Lower leg skin (tissue), 4 donors: ENCODE measurements around the gene SHISA6. TPM values are rescaled to one million over a fixed set of nuclear protein-coding genes. Genes with fewer than 3 reads are reported as not detected.

Experiments used
- DNase-seq, 2 donors: peaks; one replicate each; pipeline ENCODE4 v3.0.0-alpha.2; 2019; ENCODE audit warnings: low spot score in 2 of 2
- H3K4me3 ChIP-seq: fragments of 200-600 bp; sonication (generic); 2 replicates; pipeline ENCODE4 v1.5.1; 2017; ENCODE audit warnings: mild to moderate bottlenecking, low read depth; ENCODE audit not compliant: poor library complexity, severe bottlenecking
- POLR2A ChIP-seq, 2 donors: fragments of 450-650 bp; IDR thresholded peaks; one replicate each; pipeline ENCODE4 v1.6.1; 2016 to 2017; ENCODE audit warnings: antibody characterized with exemption in 2 of 2, mild to moderate bottlenecking in 1 of 2, moderate library complexity in 1 of 2
- WGBS, 2 donors: methylation state at CpG; one replicate each; pipeline ENCODE4 v1.1.5; 2018; 5-methylcytosine and 5-hydroxymethylcytosine counted together
- intact Hi-C: fragments of 100-400 bp; cut with DNase I; formaldehyde crosslinking; loops from one replicate; pipeline ENCODE4 v1.15.0; 2023; ENCODE audit warnings: low total_unique reads
- total RNA-seq, 4 donors: library from RNA; depleted of rRNA; stranded (reverse); fragments of >200 nt; gene quantifications; one replicate each; pipeline ENCODE4 v1.1.0, GENCODE V29; 2016
- TF ChIP-seq, protein P1 (sequence below), 3 donors: fragments of 450-650 bp; IDR thresholded peaks; one replicate each; pipeline ENCODE4 v1.5.1; 2016; ENCODE audit warnings: antibody characterized with exemption in 3 of 3, mild to moderate bottlenecking in 3 of 3, moderate library complexity in 2 of 3

SHISA6 gene
- total RNA-seq, 4 donors from 2014 or later, result 0.72 to 2.8 (median 1.4) TPM

DNA sequence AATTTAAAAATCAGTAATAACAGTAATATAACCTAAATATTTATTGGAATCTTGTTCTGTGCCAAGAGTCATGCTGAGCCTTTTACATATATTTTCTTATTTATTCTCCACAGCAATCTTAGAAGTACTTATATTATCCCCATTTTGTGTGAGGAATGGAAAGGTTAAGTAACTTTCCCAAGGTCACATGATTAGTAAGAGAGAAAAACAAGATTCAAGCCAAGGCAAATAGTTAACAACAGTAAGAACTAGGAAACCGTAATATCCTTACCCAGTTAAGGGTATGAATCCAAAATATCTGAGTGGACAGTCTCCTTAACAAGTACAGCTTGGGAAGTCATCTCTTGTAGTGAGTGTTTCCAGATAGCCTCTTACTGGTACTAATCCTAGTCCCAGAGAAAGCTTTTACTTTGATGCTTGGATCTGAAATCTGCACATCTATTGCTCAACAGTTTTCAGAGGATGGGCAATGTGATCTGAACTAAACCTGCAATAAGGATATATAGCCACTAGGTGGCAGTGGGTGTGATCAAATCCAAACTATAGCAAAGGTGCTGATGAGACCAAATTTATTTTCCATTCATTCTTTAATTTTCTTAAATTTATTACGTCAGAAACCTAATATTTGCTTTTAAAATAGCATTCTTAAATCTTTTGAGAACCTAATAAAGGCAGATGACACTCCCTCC lies 23.3 kb downstream of the SHISA6 start:
- TF ChIP-seq, protein P1, sequence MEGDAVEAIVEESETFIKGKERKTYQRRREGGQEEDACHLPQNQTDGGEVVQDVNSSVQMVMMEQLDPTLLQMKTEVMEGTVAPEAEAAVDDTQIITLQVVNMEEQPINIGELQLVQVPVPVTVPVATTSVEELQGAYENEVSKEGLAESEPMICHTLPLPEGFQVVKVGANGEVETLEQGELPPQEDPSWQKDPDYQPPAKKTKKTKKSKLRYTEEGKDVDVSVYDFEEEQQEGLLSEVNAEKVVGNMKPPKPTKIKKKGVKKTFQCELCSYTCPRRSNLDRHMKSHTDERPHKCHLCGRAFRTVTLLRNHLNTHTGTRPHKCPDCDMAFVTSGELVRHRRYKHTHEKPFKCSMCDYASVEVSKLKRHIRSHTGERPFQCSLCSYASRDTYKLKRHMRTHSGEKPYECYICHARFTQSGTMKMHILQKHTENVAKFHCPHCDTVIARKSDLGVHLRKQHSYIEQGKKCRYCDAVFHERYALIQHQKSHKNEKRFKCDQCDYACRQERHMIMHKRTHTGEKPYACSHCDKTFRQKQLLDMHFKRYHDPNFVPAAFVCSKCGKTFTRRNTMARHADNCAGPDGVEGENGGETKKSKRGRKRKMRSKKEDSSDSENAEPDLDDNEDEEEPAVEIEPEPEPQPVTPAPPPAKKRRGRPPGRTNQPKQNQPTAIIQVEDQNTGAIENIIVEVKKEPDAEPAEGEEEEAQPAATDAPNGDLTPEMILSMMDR (IDR thresholded peaks at IDR 0.05), result no peak
- TF ChIP-seq POLR2A (IDR thresholded peaks at IDR 0.05), result no peak
- WGBS, 2 donors, result 88 to 92% methylated on average over 2 of the region's 2 CpGs
- no peak overlapping the region for H3K4me3 ChIP-seq
- intact Hi-C loops, result no loop called here
- no peak for DNase-seq

DNA sequence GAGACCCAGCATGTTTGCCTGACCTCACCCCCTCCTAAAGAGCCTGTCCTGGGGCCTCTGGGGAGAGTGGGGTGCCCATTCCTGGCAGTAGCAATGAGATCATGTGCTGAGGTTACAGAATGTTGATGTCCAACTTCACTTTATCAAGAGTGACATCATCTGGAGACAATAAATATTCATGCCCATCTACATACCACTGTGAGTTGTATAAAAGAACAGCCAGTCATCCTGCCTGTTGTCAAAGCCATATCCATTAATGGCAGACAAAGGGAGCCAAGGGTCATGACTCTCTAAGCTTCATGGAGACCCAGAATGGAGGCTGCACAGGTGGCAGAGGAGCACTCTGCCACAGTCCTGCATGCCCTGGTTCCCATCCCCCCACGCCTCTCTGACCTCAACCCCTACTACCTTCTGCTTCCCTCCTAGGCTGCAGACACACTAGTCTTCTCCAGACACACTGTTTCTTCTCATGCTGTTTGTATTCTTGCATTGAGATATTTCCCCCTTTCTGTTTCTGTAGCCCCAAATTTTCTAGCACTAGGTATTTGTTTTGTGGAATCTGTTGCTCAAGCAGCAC lies 27.1 kb downstream of the SHISA6 start:
- 77 to 81% methylated on average over 1 of the region's 1 CpG for WGBS, 2 donors
- H3K4me3 ChIP-seq, result no peak overlapping the region
- TF ChIP-seq POLR2A (IDR thresholded peaks at IDR 0.05), result no peak
- TF ChIP-seq, protein P1 (IDR thresholded peaks at IDR 0.05), result no peak
- intact Hi-C loops, result no loop called here
- peak in 1 of 2 donors; percentile 56 for DNase-seq

DNA sequence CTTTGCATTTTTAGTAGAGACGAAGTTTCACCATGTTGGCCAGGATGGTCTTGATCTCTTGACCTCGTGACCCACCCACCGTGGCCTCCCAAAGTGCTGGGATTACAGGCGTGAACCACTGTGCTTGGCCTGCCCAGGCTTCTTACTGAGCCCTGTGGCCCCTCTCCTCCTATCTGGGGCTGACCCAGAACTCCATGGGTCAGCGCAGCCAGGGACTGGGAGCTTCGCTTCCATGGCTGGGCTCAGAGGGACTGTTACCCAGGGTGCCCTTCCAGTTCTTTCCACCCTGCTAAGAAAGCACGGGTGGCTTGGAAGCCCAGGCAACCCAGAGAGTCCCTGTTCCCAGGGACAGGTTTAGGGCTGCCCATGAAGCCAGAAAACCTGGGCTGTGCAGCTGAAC lies 28.2 kb downstream of the SHISA6 start:
- intact Hi-C loops, result no loop called here
- peak in 1 of 2 donors; percentile 80 for DNase-seq
- no peak for TF ChIP-seq POLR2A (IDR thresholded peaks at IDR 0.05)
- TF ChIP-seq, protein P1 (IDR thresholded peaks at IDR 0.05), result no peak
- H3K4me3 ChIP-seq, result no peak overlapping the region
- 92 to 96% methylated on average over 7 of the region's 7 CpGs for WGBS, 2 donors

DNA sequence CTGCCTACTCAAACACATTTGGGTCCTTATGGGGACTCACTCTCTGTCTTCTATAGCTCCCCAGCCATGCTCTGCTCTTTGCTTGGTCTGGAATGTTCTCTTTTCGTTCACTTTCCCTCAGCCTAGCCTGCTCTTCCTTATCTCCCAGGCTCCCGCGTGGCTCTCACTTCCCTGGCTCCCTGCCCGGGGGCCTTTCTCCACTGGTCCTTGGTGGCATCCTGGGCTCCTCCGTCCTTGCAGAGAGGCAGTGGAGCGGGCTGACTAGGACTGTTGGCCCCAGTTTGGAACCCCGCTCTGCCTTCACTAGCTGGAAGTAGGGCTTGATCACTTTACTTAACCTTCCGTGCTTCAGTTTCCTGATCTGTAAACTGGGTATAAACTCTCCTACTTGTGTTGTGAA lies 31.2 kb downstream of the SHISA6 start:
- intact Hi-C loops, result no loop called here
- no peak for TF ChIP-seq POLR2A (IDR thresholded peaks at IDR 0.05)
- TF ChIP-seq, protein P1 (IDR thresholded peaks at IDR 0.05), result no peak
- DNase-seq, result no peak
- WGBS, 2 donors, result 86 to 92% methylated on average over 8 of the region's 8 CpGs
- no peak overlapping the region for H3K4me3 ChIP-seq

DNA sequence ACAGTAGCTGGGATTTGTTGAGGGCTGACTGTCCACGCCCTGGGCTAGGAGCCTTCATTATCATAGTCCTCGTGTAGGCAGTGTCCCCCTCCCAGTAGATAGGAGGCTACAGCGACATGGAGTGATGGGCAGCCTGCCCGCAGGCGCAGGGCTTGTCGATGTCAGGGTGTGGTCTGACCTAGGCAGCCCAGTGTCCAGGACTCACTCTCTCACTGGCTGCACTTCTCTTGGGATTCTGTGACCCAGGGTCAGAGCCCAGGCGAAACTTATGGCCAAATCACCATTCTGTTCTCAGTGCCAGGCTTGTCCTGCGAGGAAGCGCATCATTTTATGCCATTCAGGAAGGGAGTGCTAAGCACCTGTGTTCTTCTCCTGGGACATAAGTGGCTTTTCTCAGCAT lies 32.6 kb downstream of the SHISA6 start:
- DNase-seq, result no peak
- TF ChIP-seq, protein P1 (IDR thresholded peaks at IDR 0.05), result no peak
- TF ChIP-seq POLR2A (IDR thresholded peaks at IDR 0.05), result no peak
- intact Hi-C loops, result no loop called here
- H3K4me3 ChIP-seq, result no peak overlapping the region
- WGBS, 2 donors, result 87 to 94% methylated on average over 9 of the region's 9 CpGs
